DND-41 (cell line): ENCODE measurements around the gene ACTN1.

ENCODE experiments used
- EZH2 ChIP-seq: IDR thresholded peaks from 3 replicates; pipeline ENCODE4 v1.6.1; 2012; ENCODE audit warnings: borderline replicate concordance, low read depth, mild to moderate bottlenecking, moderate library complexity, low read length, inconsistent platforms; ENCODE audit not compliant: severe bottlenecking
- TF ChIP-seq, protein P1 (sequence below): IDR thresholded peaks from 2 replicates; pipeline ENCODE4 v1.5.1; 2012; ENCODE audit warnings: borderline replicate concordance, low read length, moderate library complexity, mild to moderate bottlenecking; ENCODE audit not compliant: poor library complexity, severe bottlenecking; ENCODE audit errors: extremely low read depth

GRCh38 chr14:68932686-68933085 is 46.4 kb downstream of the ACTN1 start:
- TF ChIP-seq, protein P1, sequence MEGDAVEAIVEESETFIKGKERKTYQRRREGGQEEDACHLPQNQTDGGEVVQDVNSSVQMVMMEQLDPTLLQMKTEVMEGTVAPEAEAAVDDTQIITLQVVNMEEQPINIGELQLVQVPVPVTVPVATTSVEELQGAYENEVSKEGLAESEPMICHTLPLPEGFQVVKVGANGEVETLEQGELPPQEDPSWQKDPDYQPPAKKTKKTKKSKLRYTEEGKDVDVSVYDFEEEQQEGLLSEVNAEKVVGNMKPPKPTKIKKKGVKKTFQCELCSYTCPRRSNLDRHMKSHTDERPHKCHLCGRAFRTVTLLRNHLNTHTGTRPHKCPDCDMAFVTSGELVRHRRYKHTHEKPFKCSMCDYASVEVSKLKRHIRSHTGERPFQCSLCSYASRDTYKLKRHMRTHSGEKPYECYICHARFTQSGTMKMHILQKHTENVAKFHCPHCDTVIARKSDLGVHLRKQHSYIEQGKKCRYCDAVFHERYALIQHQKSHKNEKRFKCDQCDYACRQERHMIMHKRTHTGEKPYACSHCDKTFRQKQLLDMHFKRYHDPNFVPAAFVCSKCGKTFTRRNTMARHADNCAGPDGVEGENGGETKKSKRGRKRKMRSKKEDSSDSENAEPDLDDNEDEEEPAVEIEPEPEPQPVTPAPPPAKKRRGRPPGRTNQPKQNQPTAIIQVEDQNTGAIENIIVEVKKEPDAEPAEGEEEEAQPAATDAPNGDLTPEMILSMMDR: no peak
- TF ChIP-seq EZH2: no peak
